GM19468 (cell line): Measurements from ENCODE around the gene IFNL3.
"Not testable (repeated sequence)": the region's sequence is repeated elsewhere in the genome, so short reads cannot be mapped to it uniquely, and the experiment has no call there.

Experiments
- ATAC-seq: cut with Tn5 transposase; IDR thresholded peaks from one replicate; pipeline ENCODE4 v1.9.1; 2021; ENCODE audit warnings: mild to moderate bottlenecking, moderate library complexity, moderate number of reproducible peaks; ENCODE audit not compliant: unreplicated experiment; ENCODE audit errors: extremely low read depth

IFNL3 gene

GRCh38 chr19:39244410-39245100 is at the start of gene IFNL3:
TSS of gene IFNL3 (minus strand) at chr19:39245006. CDS start at chr19:39244967, 39 bp downstream.
- ATAC-seq: not testable (repeated sequence)

- ATAC-seq: no peak
These were observed 48.6 kb upstream of the IFNL3 start for GRCh38 chr19:39293394-39293793.

DNA sequence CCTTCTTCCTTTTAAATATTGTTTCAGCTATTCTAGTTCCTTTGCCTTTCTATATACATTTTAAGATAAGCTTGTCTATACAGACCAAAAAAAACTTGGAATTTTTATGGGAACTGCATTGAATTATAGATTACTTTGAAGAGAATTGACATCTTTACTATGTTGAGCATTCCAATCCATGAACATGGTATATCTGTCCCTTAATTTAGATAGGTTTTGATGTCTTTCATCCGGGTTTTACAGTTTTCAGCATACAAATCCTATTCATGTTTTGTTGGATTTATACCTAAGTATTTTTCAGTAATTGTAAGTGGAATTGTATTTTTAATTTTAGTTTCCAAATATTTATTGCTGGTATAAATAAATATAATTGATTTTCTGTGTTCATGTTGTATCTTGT is 39.2 kb upstream of the IFNL3 start:
- no peak for ATAC-seq

GRCh38 chr19:39282021-39282420 is 37.2 kb upstream of the IFNL3 start:
- ATAC-seq: no peak

DNA sequence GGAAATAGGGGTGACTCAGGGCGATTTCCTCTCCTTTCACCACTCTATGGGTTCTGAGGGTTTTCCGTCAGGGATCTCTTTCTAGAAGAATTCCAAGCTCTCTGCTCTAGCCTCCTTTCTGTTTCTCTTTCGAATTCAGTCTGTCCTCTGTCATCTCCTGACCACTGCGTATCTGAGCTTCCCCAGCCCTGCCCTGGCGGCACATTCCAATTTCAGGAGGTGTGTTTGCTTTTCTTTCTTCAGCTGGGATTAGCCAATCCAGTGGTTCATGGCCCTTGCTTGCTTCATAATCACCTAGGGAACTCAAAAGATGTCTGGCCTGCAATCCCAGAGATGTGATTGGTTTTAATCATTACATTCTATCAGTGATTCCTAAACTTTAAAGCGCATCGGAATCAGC is 32.8 kb upstream of the IFNL3 start:
- no peak for ATAC-seq

DNA sequence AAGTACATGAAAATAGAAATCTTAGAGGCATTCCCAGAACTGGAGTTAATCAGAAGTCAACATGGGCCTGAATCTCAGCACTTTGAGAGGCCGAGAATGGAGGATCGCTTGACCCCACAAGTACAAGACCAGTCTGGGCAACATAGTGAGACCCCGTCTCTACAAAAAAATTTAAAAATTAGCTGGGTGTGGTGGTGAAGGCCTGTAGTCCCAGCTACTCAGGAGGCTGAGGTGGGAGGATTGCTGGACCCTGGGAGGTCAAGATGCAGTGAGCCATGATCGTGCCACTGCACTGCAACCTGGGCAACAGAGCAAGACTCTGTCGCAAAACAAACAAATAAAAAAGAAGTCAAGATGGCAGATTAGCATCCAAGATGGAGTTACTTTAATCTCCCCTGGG is 31.9 kb upstream of the IFNL3 start:
- no peak for ATAC-seq

- ATAC-seq: no peak
These were observed 30.8 kb upstream of the IFNL3 start for GRCh38 chr19:39275578-39275977.

GRCh38 chr19:39273859-39274258 is 29.1 kb upstream of the IFNL3 start:
- not testable (repeated sequence) for ATAC-seq

DNA sequence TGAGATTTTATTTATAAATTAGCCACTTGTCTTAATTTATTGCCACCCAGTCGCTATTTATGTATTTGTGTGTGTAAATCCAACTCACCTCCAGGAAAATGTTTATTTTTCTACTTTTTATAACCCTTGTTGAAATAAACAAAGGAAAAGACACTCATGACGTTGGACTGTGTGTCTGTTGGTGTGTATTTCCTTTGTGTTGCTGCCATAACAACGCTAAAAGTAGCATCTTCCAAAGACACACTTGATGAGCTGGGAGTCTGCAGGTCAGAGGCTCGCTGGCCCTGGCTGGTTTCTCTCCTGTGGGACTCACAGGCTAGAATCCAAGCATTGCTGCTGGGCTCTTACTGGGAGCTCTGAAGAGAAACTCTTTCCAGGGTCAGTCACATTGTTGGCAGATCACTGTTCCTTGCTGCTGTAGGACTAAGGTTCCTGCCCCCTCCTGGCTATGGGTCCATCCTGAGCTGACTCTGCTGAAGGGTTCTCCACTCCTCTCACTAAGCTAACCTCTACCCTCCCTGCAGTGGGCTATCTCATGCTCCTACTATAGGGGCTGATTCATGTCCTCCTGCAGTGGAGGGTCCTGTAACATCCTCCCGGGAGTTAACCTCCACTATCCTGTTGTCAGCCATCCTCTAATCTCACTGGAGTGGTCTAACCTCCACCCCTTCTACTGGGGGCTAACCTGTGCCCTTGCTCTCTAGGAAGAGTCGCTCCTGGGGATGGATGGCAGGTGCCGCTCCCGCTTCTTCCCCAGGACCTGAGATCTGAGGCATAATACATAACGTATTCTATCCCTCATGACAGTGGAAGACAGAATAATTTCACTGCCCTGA is 25.4 kb upstream of the IFNL3 start:
- ATAC-seq: no peak

GRCh38 chr19:39269369-39269768 is 24.6 kb upstream of the IFNL3 start:
- not testable (repeated sequence) for ATAC-seq

GRCh38 chr19:39268531-39269223 is 23.9 kb upstream of the IFNL3 start:
- ATAC-seq: not testable (repeated sequence)

- not testable (repeated sequence) for ATAC-seq
These were observed 23.3 kb upstream of the IFNL3 start, which contains the start of gene IFNL2 for GRCh38 chr19:39268085-39268484. TSS of gene IFNL2 (plus strand) at chr19:39268396. CDS start at chr19:39268569, 173 bp downstream.

DNA sequence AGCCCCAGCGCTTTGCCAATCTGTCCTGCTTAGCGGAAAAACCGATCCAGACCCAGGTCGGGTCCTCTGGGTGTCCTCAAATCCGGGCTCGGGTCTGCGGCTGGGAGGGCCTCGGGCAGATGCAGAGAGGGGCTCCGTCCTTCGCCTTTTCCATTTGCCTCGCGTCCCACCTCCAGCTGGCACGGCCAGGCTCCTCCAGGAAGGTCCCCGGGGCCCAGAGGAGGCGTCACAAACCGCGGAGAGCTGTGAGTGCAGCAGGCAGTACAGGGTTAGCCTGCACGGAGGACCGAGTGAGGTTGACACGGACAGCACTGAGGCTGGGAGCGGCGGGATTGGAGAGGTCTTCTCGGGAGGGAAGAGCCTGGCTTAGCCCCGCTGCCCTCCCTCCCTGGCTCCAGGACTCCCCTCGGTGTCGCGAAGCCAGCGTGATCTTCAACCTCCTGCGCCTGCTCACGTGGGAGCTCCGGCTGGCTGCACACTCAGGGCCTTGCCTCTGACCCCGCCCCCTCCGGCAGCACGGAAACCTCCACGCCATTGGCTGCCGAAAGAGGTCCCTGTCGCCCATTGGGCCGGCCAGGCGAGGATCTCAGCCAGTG is 20.6 kb upstream of the IFNL3 start:
- no peak for ATAC-seq

GRCh38 chr19:39264306-39265290 is 19.8 kb upstream of the IFNL3 start:
- ATAC-seq: no peak

DNA sequence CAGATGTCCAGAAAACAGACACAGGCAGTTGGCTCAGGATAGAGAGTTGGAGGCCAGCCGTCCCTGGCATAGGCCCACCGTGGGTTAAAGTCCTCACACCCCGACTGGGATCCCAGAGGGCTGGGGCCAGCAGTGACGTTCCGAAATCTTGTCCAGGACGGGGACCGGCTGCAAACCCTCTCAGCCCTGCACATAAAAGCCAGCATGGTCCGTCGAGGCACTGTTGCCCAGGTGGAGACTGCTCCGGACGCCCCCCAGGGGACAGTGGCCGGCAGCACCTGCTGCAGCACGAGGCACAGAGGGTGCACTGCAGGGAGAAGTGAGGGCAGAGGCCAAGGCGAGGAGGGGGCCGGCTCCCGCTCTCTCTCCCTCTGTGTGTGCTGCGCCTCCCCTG is 19.1 kb upstream of the IFNL3 start:
- ATAC-seq: no peak

DNA sequence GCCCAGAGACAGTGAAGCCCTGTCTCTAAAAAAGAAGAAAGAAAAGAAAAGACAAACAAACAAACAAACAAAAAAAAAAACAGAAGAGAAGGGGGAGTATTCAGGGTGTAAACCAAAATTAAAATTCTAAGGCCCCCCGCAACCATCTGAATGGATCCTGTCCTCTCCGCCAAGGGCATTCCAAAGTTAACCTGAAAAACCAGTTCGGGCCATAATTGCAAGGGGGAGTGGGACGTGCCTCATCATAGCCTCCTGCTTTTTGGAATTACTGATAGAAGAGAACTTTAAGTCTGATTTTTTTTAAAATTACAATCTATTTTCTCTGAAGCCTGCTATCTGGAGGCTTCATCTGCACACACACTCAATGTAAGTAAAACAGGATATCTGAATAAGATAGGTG is 17.7 kb upstream of the IFNL3 start:
- ATAC-seq: no peak

DNA sequence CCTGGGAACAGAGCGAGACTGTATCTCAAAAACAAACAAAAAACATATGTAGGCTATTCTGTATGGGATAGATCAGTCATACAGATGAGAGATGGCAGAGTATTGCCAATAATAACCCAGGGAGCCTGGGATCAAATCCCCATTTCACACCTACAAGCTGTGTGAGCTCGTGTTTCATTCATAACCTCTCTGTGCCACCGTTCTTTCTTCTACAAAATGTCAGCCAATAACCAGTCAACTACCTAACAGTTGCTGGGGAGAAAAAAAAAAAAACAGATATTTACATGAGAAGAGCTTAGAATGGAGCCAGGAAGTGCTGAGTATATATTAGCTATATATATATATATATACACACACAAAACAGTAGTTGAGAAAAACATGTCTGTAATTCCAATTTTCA is 16.9 kb upstream of the IFNL3 start:
- ATAC-seq: no peak

GRCh38 chr19:39257227-39257626 is 12.4 kb upstream of the IFNL3 start:
- no peak for ATAC-seq
